CD4-positive, alpha-beta T cell (primary cell): ENCODE measurements around the gene RPS23. TPM values are rescaled to one million over a fixed set of nuclear protein-coding genes. Genes with fewer than 3 reads are reported as not detected.

Source experiments
- ATAC-seq: fragments of 200-7000 bp; cut with Tn5 transposase; one replicate; pipeline ENCODE4 v1.10.0; 2022; ENCODE audit warnings: mild to moderate bottlenecking; ENCODE audit not compliant: poor library complexity
- CTCF ChIA-PET: fragments of 350-600 bp; sonication (Branson Sonifier 250); formaldehyde crosslinking; loops from one replicate; lab custom pipeline; 2021; ENCODE audit warnings: antibody characterized with exemption, inconsistent platforms; lab: Charles Lee
- POLR2A ChIA-PET: fragments of 350-600 bp; sonication (Branson Sonifier 250); formaldehyde crosslinking; loops from one replicate; lab custom pipeline; 2021; ENCODE audit warnings: antibody characterized with exemption, inconsistent platforms; lab: Charles Lee
- DNase-seq, 14 experiments: peaks; one replicate each; pipeline ENCODE4 v3.0.0-alpha.2; 2013 to 2020; ENCODE audit warnings: mixed read lengths in 2 of 14
- H3K27ac ChIP-seq, 2 donors: one replicate each; pipeline versions ENCODE4 v1.5.1 to v1.7.0; 2013; ENCODE audit warnings: low read length in 2 of 2, low read depth in 1 of 2, mild to moderate bottlenecking in 1 of 2
- H3K27me3 ChIP-seq, 2 experiments: 1 replicate in 1 of 2; 2 replicates in 1 of 2; pipeline versions ENCODE4 v1.6.1 to v1.7.0; 2013; ENCODE audit warnings: low read length in 2 of 2, control low read depth in 1 of 2, mild to moderate bottlenecking in 1 of 2, moderate library complexity in 1 of 2; ENCODE audit not compliant: insufficient read depth in 2 of 2, control insufficient read depth in 1 of 2
- H3K36me3 ChIP-seq: one replicate; pipeline ENCODE4 v1.6.1; 2013; ENCODE audit warnings: low read length, control low read depth; ENCODE audit not compliant: insufficient read depth
- H3K4me1 ChIP-seq: one replicate; pipeline ENCODE4 v1.6.1; 2013; ENCODE audit warnings: low read length, control low read depth; ENCODE audit not compliant: insufficient read depth
- H3K4me3 ChIP-seq: one replicate; pipeline ENCODE4 v1.5.1; 2013; ENCODE audit warnings: mild to moderate bottlenecking, low read length, moderate library complexity
- H3K9me3 ChIP-seq, 2 experiments: 1 replicate in 1 of 2; 2 replicates in 1 of 2; pipeline versions ENCODE4 v1.6.1 to v1.7.0; 2013; ENCODE audit warnings: low read length in 2 of 2, mild to moderate bottlenecking in 2 of 2, control low read depth in 1 of 2, moderate library complexity in 1 of 2; ENCODE audit not compliant: control insufficient read depth in 1 of 2, insufficient read depth in 1 of 2
- H3K27ac Mint-ChIP-seq: one replicate; pipeline ENCODE4 v1.8.0; 2020; ENCODE audit warnings: mixed read lengths
- H3K27me3 Mint-ChIP-seq: one replicate; pipeline ENCODE4 v1.8.0; 2021; ENCODE audit warnings: mixed read lengths
- H3K36me3 Mint-ChIP-seq: one replicate; pipeline ENCODE4 v1.8.0; 2021; ENCODE audit warnings: low read depth, mixed read lengths
- H3K4me1 Mint-ChIP-seq: one replicate; pipeline ENCODE4 v1.8.0; 2021; ENCODE audit warnings: low read depth, mixed read lengths
- H3K4me3 Mint-ChIP-seq: one replicate; pipeline ENCODE4 v1.8.0; 2020; ENCODE audit warnings: mild to moderate bottlenecking, mixed read lengths
- H3K9me3 Mint-ChIP-seq: one replicate; pipeline ENCODE4 v1.8.0; 2020; ENCODE audit warnings: mixed read lengths
- CTCF ChIP-seq: fragments of 200-600 bp; IDR thresholded peaks from one replicate; pipeline ENCODE4 v1.8.0; 2022; ENCODE audit warnings: antibody characterized with exemption, mild to moderate bottlenecking
- intact Hi-C, 2 experiments: fragments of 100-400 bp; cut with DNase I in 1 of 2; cut with micrococcal nuclease in 1 of 2; formaldehyde crosslinking; loops; one replicate each; pipeline versions ENCODE4 v1.15.1 to v1.9.0; 2023 to 2025; cut with DNase I, micrococcal nuclease
- total RNA-seq, 174 experiments: library from RNA in 2 of 174; stranded (reverse) in 2 of 174; gene quantifications; one replicate each; pipeline ENCODE4 v1.2.3 and lab custom pipeline; 2021 to 2026

Gene RPS23
- total RNA-seq, 2 experiments from 2014 or later: 4,190 to 4,212 TPM

GRCh38 chr5:82307451-82307850 lies 29.3 kb upstream of the RPS23 start:
- Mint-ChIP-seq H3K9me3 (no peaks in the 10 kb centered on the region), H3K4me1 (no peaks in the 10 kb centered on the region), H3K27me3 (no peaks in the 10 kb centered on the region), H3K36me3 (peaks cover 15% of the 10 kb centered on the region), H3K4me3 (no peak overlapping the region), H3K27ac (no peak overlapping the region)
- ChIA-PET CTCF (no interaction called here), POLR2A (no interaction called here)
- DNase-seq (no peak), ATAC-seq (no peak)
- H3K27me3 ChIP-seq: no peaks in the 10 kb centered on the region
- H3K9me3 ChIP-seq: no peaks in the 10 kb centered on the region
- no peak overlapping the region for H3K4me3 ChIP-seq
- no peaks in the 10 kb centered on the region for H3K4me1 ChIP-seq
- no peak overlapping the region for H3K27ac ChIP-seq
- intact Hi-C loops: no loop called here
- H3K36me3 ChIP-seq: no peaks in the 10 kb centered on the region
- no peak for TF ChIP-seq CTCF

GRCh38 chr5:82306151-82306550 lies 28.0 kb upstream of the RPS23 start:
- Mint-ChIP-seq H3K4me1 (no peaks in the 10 kb centered on the region), H3K4me3 (no peak overlapping the region), H3K27ac (no peak overlapping the region), H3K9me3 (no peaks in the 10 kb centered on the region), H3K36me3 (peaks cover 15% of the 10 kb centered on the region), H3K27me3 (no peaks in the 10 kb centered on the region)
- H3K36me3 ChIP-seq: no peaks in the 10 kb centered on the region
- intact Hi-C loops: no loop called here
- no peak for ATAC-seq
- H3K27ac ChIP-seq: no peak overlapping the region
- POLR2A ChIA-PET: no interaction called here
- no peaks in the 10 kb centered on the region for H3K9me3 ChIP-seq
- H3K4me1 ChIP-seq: no peaks in the 10 kb centered on the region
- CTCF ChIA-PET: no interaction called here
- DNase-seq: no peak
- no peak overlapping the region for H3K4me3 ChIP-seq
- H3K27me3 ChIP-seq: no peaks in the 10 kb centered on the region
- no peak for TF ChIP-seq CTCF

DNA sequence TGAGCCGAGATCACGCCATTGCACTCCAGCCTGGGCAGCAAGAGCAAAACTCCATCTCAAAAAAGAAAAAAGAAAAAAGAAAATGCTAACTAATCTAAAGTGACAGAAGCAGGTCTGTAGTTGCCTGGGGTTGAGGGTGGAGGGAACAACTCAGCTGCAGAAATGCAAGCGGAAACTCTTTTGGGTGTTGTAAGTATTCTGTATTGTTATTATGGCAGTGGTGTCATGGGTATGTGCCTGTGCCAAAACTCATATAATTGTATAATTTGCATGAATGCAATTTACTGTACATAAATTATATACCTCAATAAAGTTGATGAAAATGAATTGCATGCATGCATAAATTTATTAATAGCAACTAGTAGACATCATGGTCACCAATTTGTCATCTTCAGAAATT lies 23.0 kb upstream of the RPS23 start:
- no peaks in the 10 kb centered on the region for H3K4me1 ChIP-seq
- no peaks in the 10 kb centered on the region for H3K27me3 ChIP-seq
- no peaks in the 10 kb centered on the region for H3K27me3 Mint-ChIP-seq
- ATAC-seq: no peak
- H3K9me3 Mint-ChIP-seq: no peaks in the 10 kb centered on the region
- no peaks in the 10 kb centered on the region for H3K36me3 ChIP-seq
- no peak for DNase-seq
- no peak overlapping the region for H3K4me3 ChIP-seq
- H3K27ac ChIP-seq: no peak overlapping the region
- no peaks in the 10 kb centered on the region for H3K9me3 ChIP-seq
- no peak for TF ChIP-seq CTCF
- H3K27ac Mint-ChIP-seq: no peak overlapping the region
- intact Hi-C loops: no loop called here
- ChIA-PET CTCF (no interaction called here), POLR2A (no interaction called here)
- no peaks in the 10 kb centered on the region for H3K4me1 Mint-ChIP-seq
- H3K4me3 Mint-ChIP-seq: no peak overlapping the region
- H3K36me3 Mint-ChIP-seq: peaks cover 6% of the 10 kb centered on the region
